ENCODE results near the gene PPP1R11.
A peak's percentile ranks its signal among the peaks of the same experiment; 100 is the strongest.

Gene PPP1R11

DNA sequence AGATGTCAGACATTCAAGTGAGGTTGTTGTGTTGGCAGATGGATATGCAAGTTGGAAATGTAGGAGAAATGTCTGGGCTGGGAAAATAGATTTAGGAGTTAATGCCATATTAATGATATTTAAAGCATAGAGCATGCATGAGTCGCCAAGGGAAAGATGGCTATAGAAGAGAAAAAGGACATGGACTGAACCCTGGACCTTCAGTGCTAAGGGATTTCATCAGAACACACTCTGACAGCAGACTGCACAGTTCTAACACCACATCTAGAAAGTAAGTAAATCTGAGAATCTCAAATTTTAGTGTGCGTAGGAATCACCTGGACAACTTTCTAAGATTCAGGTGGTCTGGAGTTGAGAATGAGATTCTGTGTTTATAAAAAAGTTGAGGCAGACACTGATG lies 23.3 kb upstream of the PPP1R11 start:
- Histone ChIP-seq H3K9ac (ENCODE audit: low read depth, low read length) (no peak overlapping the region), H3K4me1 (ENCODE audit: insufficient read depth, low read length) (no peaks in the 10 kb centered on the region), H3K36me3 (ENCODE audit: insufficient read depth, low read length) (no peaks in the 10 kb centered on the region), H3K9me3 (ENCODE audit: control insufficient read depth, insufficient read depth, low read length) (no peaks in the 10 kb centered on the region)

DNA sequence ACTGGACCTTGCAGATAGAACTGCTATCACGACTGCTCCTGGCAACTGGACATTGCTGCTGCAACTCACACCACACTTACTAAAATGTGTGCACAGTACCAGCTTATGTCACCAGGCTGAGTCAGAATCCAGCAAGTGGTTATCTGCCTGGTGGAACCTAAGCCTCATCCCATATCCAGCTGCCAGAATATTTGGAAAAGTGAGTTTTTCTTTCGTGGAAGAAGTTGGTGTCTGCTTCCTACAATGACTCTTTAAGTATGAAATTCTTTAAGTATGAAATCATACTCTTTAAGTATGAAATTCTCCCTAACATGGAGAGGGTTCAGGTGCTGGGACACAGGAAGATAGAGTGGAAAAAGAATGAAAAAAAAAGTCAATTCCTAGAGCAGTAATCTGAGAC lies 22.4 kb upstream of the PPP1R11 start:
- Histone ChIP-seq H3K36me3 (ENCODE audit: insufficient read depth, low read length) (no peaks in the 10 kb centered on the region), H3K9ac (ENCODE audit: low read depth, low read length) (no peak overlapping the region), H3K9me3 (ENCODE audit: control insufficient read depth, insufficient read depth, low read length) (no peaks in the 10 kb centered on the region), H3K4me1 (ENCODE audit: insufficient read depth, low read length) (no peaks in the 10 kb centered on the region)

DNA sequence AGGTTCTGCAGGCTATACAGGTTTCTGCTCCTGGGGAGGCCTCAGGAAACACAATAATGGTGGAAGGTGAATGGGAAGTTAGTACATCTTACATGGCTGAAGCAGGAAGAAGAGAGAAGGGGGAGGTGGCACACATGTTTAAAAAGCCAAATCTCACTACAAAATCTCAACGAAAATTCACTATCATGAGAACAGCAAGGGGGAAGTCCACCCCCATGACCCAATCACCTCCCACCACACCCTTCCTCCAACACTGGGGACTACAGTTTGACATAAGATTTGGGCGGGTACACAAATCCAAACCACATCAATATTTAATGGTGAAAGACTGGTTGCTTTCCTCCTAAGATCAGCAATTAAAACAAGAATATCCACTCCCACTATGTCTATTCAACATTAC lies 19.8 kb upstream of the PPP1R11 start:
- H3K9ac ChIP-seq (ENCODE audit: low read depth, low read length) = no peak overlapping the region
- no peaks in the 10 kb centered on the region for H3K4me1 ChIP-seq (ENCODE audit: insufficient read depth, low read length)
- no peaks in the 10 kb centered on the region for H3K36me3 ChIP-seq (ENCODE audit: insufficient read depth, low read length)
- H3K9me3 ChIP-seq (ENCODE audit: control insufficient read depth, insufficient read depth, low read length) = no peaks in the 10 kb centered on the region

GRCh38 chr6:30053682-30054081 lies 13.3 kb upstream of the PPP1R11 start:
- Histone ChIP-seq H3K36me3 (ENCODE audit: insufficient read depth, low read length) (no peaks in the 10 kb centered on the region; the same call in 1 of the 2 replicates), H3K4me1 (ENCODE audit: insufficient read depth, low read length) (no peaks in the 10 kb centered on the region), H3K9ac (ENCODE audit: low read depth, low read length) (no peak overlapping the region), H3K9me3 (ENCODE audit: control insufficient read depth, insufficient read depth, low read length) (no peaks in the 10 kb centered on the region)

- Histone ChIP-seq H3K4me1 (ENCODE audit: insufficient read depth, low read length) (peaks cover 4% of the 10 kb centered on the region), H3K36me3 (ENCODE audit: insufficient read depth, low read length) (no peaks in the 10 kb centered on the region; the same call in 1 of the 2 replicates), H3K9ac (ENCODE audit: low read depth, low read length) (no peak overlapping the region), H3K9me3 (ENCODE audit: control insufficient read depth, insufficient read depth, low read length) (no peaks in the 10 kb centered on the region)
Observed at GRCh38 chr6:30055513-30055912, 11.5 kb upstream of the PPP1R11 start.

GRCh38 chr6:30060606-30061091 lies 6.3 kb upstream of the PPP1R11 start:
- no peaks in the 10 kb centered on the region; the same call in 1 of the 2 replicates for H3K36me3 ChIP-seq (ENCODE audit: insufficient read depth, low read length)
- peak overlapping the region; percentile 88 for H3K9ac ChIP-seq (ENCODE audit: low read depth, low read length)
- H3K9me3 ChIP-seq (ENCODE audit: control insufficient read depth, insufficient read depth, low read length) = no peaks in the 10 kb centered on the region
- peaks cover 4% of the 10 kb centered on the region for H3K4me1 ChIP-seq (ENCODE audit: insufficient read depth, low read length)

GRCh38 chr6:30061092-30061857 lies 5.7 kb upstream of the PPP1R11 start, which contains the start of gene POLR1H:
TSS of gene POLR1H (plus strand) at chr6:30061265. CDS start at chr6:30061525, 260 bp downstream.
- Histone ChIP-seq H3K4me1 (ENCODE audit: insufficient read depth, low read length) (peaks cover 4% of the 10 kb centered on the region), H3K36me3 (ENCODE audit: insufficient read depth, low read length) (no peaks in the 10 kb centered on the region; the same call in 1 of the 2 replicates), H3K9me3 (ENCODE audit: control insufficient read depth, insufficient read depth, low read length) (no peaks in the 10 kb centered on the region), H3K9ac (ENCODE audit: low read depth, low read length) (peak within 1 kb of the TSS; percentile 88)

- peak overlapping the region; percentile 88 for H3K9ac ChIP-seq (ENCODE audit: low read depth, low read length)
- H3K9me3 ChIP-seq (ENCODE audit: control insufficient read depth, insufficient read depth, low read length) = no peaks in the 10 kb centered on the region
- no peaks in the 10 kb centered on the region; the same call in 1 of the 2 replicates for H3K36me3 ChIP-seq (ENCODE audit: insufficient read depth, low read length)
- peaks cover 4% of the 10 kb centered on the region for H3K4me1 ChIP-seq (ENCODE audit: insufficient read depth, low read length)
Observed at GRCh38 chr6:30061858-30062458, 5.0 kb upstream of the PPP1R11 start.

DNA sequence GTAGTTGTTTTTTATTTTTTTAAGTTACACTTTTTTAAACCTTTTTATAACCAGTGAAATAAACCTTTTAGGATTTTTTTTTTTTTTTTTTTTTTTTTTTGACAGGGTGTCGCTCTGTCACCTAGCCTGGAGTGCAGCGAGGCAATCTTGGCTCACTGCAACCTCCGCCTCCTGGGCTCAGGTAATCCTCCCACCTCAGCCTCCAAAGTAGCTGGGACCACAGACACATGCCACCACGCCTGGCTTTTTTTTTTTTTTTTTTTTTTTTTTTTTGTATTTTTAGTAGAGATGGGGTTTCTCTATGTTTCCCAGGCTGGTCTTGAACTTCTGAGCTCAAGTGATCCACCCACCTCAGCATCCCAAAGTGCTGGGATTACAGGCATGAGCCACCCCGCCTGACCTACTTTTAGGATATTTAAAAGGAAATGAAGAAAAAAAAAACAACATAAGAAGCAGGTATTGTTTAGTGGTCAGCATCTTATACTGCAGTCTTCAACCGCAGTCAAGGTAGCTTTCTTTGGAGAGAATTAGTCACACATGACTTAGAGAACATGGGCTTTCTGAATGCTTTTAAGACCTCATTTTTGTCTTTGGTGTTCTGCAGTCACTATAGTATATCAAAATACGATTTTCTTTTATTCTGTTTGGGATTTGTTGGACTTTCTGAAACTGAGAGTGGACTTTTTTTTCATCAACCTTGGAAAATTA lies 4.4 kb upstream of the PPP1R11 start:
- Histone ChIP-seq H3K36me3 (ENCODE audit: insufficient read depth, low read length) (no peaks in the 10 kb centered on the region; the same call in 1 of the 2 replicates), H3K4me1 (ENCODE audit: insufficient read depth, low read length) (peaks cover 4% of the 10 kb centered on the region), H3K9me3 (ENCODE audit: control insufficient read depth, insufficient read depth, low read length) (no peaks in the 10 kb centered on the region), H3K9ac (ENCODE audit: low read depth, low read length) (peak overlapping the region; percentile 88; the same call in 1 of the 2 replicates)

- no peaks in the 10 kb centered on the region; the same call in 1 of the 2 replicates for H3K36me3 ChIP-seq (ENCODE audit: insufficient read depth, low read length)
- no peaks in the 10 kb centered on the region for H3K9me3 ChIP-seq (ENCODE audit: control insufficient read depth, insufficient read depth, low read length)
- H3K4me1 ChIP-seq (ENCODE audit: insufficient read depth, low read length) = peaks cover 4% of the 10 kb centered on the region
- H3K9ac ChIP-seq (ENCODE audit: low read depth, low read length) = no peak overlapping the region
Observed at GRCh38 chr6:30063315-30063714, 3.7 kb upstream of the PPP1R11 start.

DNA sequence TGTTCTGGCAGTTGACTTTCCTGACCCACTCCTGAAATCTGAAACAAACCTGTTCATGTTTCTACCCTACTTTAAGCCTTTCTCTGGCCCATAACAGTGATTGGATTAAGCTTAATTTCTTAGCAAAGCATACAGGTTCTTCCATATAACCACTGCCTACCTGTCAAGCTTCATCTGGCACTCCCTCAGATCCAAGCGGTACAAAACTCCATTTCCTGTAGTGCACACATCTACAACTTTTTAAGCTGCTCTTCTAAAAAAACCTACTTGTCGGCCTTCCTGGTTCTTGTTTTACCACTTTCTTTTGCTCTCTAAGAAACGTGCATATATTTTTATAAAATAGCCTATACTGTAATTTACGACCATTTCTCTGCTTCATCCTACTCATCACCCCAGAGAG lies 916 bp upstream of the PPP1R11 start:
- Histone ChIP-seq H3K36me3 (ENCODE audit: insufficient read depth, low read length) (no peaks in the 10 kb centered on the region; the same call in 1 of the 2 replicates), H3K9me3 (ENCODE audit: control insufficient read depth, insufficient read depth, low read length) (no peaks in the 10 kb centered on the region), H3K4me1 (ENCODE audit: insufficient read depth, low read length) (no peaks in the 10 kb centered on the region; the same call in 1 of the 2 replicates), H3K9ac (ENCODE audit: low read depth, low read length) (peak overlapping the region; percentile 67)

DNA sequence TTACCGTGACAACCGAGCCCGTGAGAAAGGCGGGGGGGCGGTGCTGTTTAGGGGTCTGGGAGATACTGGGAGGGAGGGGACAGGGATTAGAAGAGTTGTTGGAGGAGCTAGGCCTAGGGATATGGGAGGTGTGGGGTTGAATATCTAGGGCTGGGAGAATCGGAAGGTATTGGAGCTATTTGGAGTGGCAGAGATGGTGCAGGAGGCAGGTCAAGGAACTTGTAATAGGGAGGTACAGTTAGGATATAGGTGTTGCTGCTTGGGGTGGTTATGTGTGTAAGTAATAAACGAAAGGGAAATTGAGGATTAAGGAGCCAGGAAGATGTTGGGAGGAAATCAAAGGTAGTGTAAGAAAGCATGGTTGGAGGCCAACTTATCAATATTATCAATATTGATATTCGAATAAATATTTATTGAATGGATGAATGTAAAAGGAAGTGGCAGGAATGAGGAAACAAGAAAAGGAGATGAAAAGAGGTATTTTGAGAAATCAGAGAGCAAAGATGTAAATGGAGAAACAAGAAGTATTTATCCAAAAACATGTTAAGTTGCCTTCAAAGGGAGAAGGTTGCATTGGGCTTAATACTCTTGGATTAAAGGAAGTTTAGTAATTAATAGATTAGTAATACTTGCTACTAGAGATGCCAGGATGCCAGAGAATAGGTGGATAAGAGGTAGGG lies 602 bp downstream of the PPP1R11 start:
- Histone ChIP-seq H3K36me3 (ENCODE audit: insufficient read depth, low read length) (no peaks in the 10 kb centered on the region; the same call in 1 of the 2 replicates), H3K9me3 (ENCODE audit: control insufficient read depth, insufficient read depth, low read length) (no peaks in the 10 kb centered on the region), H3K4me1 (ENCODE audit: insufficient read depth, low read length) (no peaks in the 10 kb centered on the region; the same call in 1 of the 2 replicates), H3K9ac (ENCODE audit: low read depth, low read length) (peak overlapping the region; percentile 67; the same call in 1 of the 2 replicates)

GRCh38 chr6:30071081-30071818 lies 4.3 kb downstream of the PPP1R11 start:
- Histone ChIP-seq H3K36me3 (ENCODE audit: insufficient read depth, low read length) (no peaks in the 10 kb centered on the region), H3K4me1 (ENCODE audit: insufficient read depth, low read length) (peaks cover 9% of the 10 kb centered on the region), H3K9me3 (ENCODE audit: control insufficient read depth, insufficient read depth, low read length) (no peaks in the 10 kb centered on the region), H3K9ac (ENCODE audit: low read depth, low read length) (peak overlapping the region; percentile 41; the same call in 1 of the 2 replicates)
